Dermis blood vessel endothelial cell (primary cell): ENCODE measurements around the gene POLA1. TPM values are rescaled to one million over a fixed set of nuclear protein-coding genes. Genes with fewer than 3 reads are reported as not detected.

Source experiments
- DNase-seq: peaks from one replicate; pipeline ENCODE4 v3.0.0; 2010
- total RNA-seq: library from RNA; depleted of rRNA; stranded (reverse); fragments of >200 nt; gene quantifications from 2 replicates; pipeline ENCODE4 v1.2.3, GENCODE V29; 2014

The POLA1 gene
- total RNA-seq, 1 donor from 2014 or later, result 12.6 TPM

GRCh38 chrX:24987731-24988130 is 294.0 kb downstream of the POLA1 start:
- no peak for DNase-seq

GRCh38 chrX:24988314-24988713 is 294.6 kb downstream of the POLA1 start:
- no peak for DNase-seq

- DNase-seq, result no peak
These were observed 296.8 kb downstream of the POLA1 start for GRCh38 chrX:24990535-24990934.

- no peak for DNase-seq
These were observed 300.2 kb downstream of the POLA1 start for GRCh38 chrX:24993879-24994278.

- DNase-seq, result no peak
These were observed 302.5 kb downstream of the POLA1 start for GRCh38 chrX:24996096-24996709.

GRCh38 chrX:24999511-24999910 is 305.8 kb downstream of the POLA1 start:
- no peak for DNase-seq

- no peak for DNase-seq
These were observed 308.3 kb downstream of the POLA1 start for GRCh38 chrX:25001808-25002660.

- DNase-seq, result no peak
These were observed 308.9 kb downstream of the POLA1 start for GRCh38 chrX:25002661-25003020.

- DNase-seq, result no peak
These were observed 309.5 kb downstream of the POLA1 start for GRCh38 chrX:25003066-25003849.

- DNase-seq, result no peak
These were observed 310.3 kb downstream of the POLA1 start for GRCh38 chrX:25004040-25004439.

- peak; percentile 23 for DNase-seq
These were observed 310.8 kb downstream of the POLA1 start for GRCh38 chrX:25004485-25005032.

GRCh38 chrX:25005034-25005381 is 311.3 kb downstream of the POLA1 start:
- DNase-seq, result no peak

- no peak for DNase-seq
These were observed 311.9 kb downstream of the POLA1 start for GRCh38 chrX:25005382-25006185.

- DNase-seq, result no peak
These were observed 312.9 kb downstream of the POLA1 start for GRCh38 chrX:25006586-25007058.

- no peak for DNase-seq
These were observed 313.6 kb downstream of the POLA1 start for GRCh38 chrX:25007059-25008053.

GRCh38 chrX:25009407-25009806 is 315.7 kb downstream of the POLA1 start:
- DNase-seq, result no peak

GRCh38 chrX:25010784-25011588 is 317.3 kb downstream of the POLA1 start:
- DNase-seq, result no peak

- no peak for DNase-seq
These were observed 318.1 kb downstream of the POLA1 start for GRCh38 chrX:25011589-25012432.

- no peak for DNase-seq
These were observed 318.7 kb downstream of the POLA1 start for GRCh38 chrX:25012433-25012735.
